Neural progenitor cell (in vitro differentiated cells): ENCODE measurements around the gene CFAP52. TPM values are rescaled to one million over a fixed set of nuclear protein-coding genes. Genes with fewer than 3 reads are reported as not detected.
A peak's percentile ranks its signal among the peaks of the same experiment; 100 is the strongest.

ENCODE experiments used
- DNase-seq: peaks from one replicate; pipeline ENCODE4 v3.0.0-alpha.2; 2016; ENCODE audit warnings: low spot score
- H2AFZ ChIP-seq: fragments of 200-600 bp; sonication (generic); replicated peaks from 2 replicates; pipeline ENCODE4 v1.6.1; 2016; ENCODE audit warnings: antibody characterized with exemption
- H3F3A ChIP-seq: fragments of 200-600 bp; sonication (generic); 2 replicates; pipeline ENCODE4 v1.6.1; 2016; ENCODE audit warnings: antibody characterized with exemption, low read depth
- H3K27ac ChIP-seq: fragments of 200-600 bp; sonication (generic); 2 replicates; pipeline ENCODE4 v1.5.1; 2016; ENCODE audit warnings: mild to moderate bottlenecking
- H3K27me3 ChIP-seq: fragments of 200-600 bp; sonication (generic); 2 replicates; pipeline ENCODE4 v1.6.1; 2016; ENCODE audit warnings: mild to moderate bottlenecking, moderate library complexity
- H3K36me3 ChIP-seq: fragments of 200-600 bp; sonication (generic); 2 replicates; pipeline ENCODE4 v1.5.1; 2016
- H3K4me1 ChIP-seq: fragments of 200-600 bp; sonication (generic); 2 replicates; pipeline ENCODE4 v1.6.1; 2016; ENCODE audit warnings: mixed run types
- H3K4me2 ChIP-seq: fragments of 200-600 bp; sonication (generic); 2 replicates; pipeline ENCODE4 v1.6.1; 2016
- H3K4me3 ChIP-seq: fragments of 200-600 bp; sonication (generic); 2 replicates; pipeline ENCODE4 v1.5.1; 2016
- H3K79me2 ChIP-seq: fragments of 200-600 bp; sonication (generic); 2 replicates; pipeline ENCODE4 v1.6.1; 2016; ENCODE audit warnings: low read depth
- H3K9ac ChIP-seq: fragments of 200-600 bp; sonication (generic); 2 replicates; pipeline ENCODE4 v1.6.1; 2016
- H3K9me3 ChIP-seq: fragments of 200-600 bp; sonication (generic); 2 replicates; pipeline ENCODE4 v1.5.1; 2016; ENCODE audit warnings: low read depth
- H4K20me1 ChIP-seq: fragments of 200-600 bp; sonication (generic); 2 replicates; pipeline ENCODE4 v1.6.1; 2016; ENCODE audit warnings: low read depth
- H3K27ac Mint-ChIP-seq: 3 replicates; pipeline ENCODE4 v1.8.0; 2021; ENCODE audit warnings: mixed read lengths
- H3K27me3 Mint-ChIP-seq: 2 replicates; pipeline ENCODE4 v1.8.0; 2022; ENCODE audit warnings: low read depth, mild to moderate bottlenecking, inconsistent platforms, moderate library complexity, mixed read lengths; ENCODE audit not compliant: insufficient read depth
- H3K36me3 Mint-ChIP-seq: 3 replicates; pipeline ENCODE4 v1.8.0; 2021; ENCODE audit warnings: mixed read lengths
- H3K4me1 Mint-ChIP-seq: 3 replicates; pipeline ENCODE4 v1.8.0; 2021; ENCODE audit warnings: mixed read lengths
- H3K4me3 Mint-ChIP-seq: 3 replicates; pipeline ENCODE4 v1.8.0; 2021; ENCODE audit warnings: mild to moderate bottlenecking, moderate library complexity, mixed read lengths
- H3K9me3 Mint-ChIP-seq: 3 replicates; pipeline ENCODE4 v1.8.0; 2020; ENCODE audit warnings: mixed read lengths
- EZH2 ChIP-seq: fragments of 200-600 bp; sonication (generic); IDR thresholded peaks from 2 replicates; pipeline ENCODE4 v1.6.1; 2017; ENCODE audit warnings: antibody characterized with exemption, mild to moderate bottlenecking, moderate library complexity
- EZH2phosphoT487 ChIP-seq: fragments of 200-600 bp; sonication (generic); IDR thresholded peaks from 2 replicates; pipeline ENCODE4 v1.6.1; 2017; ENCODE audit warnings: antibody characterized with exemption
- total RNA-seq: library from RNA; depleted of rRNA; stranded (reverse); fragments of >200 nt; gene quantifications from 2 replicates; pipeline ENCODE4 v1.2.3, GENCODE V29; 2015; ENCODE audit warnings: low replicate concordance
- TF ChIP-seq, protein P1 (sequence below): fragments of 200-600 bp; sonication (generic); IDR thresholded peaks from 2 replicates; pipeline ENCODE4 v1.5.1; 2017; ENCODE audit warnings: antibody characterized with exemption, mild to moderate bottlenecking

Gene CFAP52, protein sequence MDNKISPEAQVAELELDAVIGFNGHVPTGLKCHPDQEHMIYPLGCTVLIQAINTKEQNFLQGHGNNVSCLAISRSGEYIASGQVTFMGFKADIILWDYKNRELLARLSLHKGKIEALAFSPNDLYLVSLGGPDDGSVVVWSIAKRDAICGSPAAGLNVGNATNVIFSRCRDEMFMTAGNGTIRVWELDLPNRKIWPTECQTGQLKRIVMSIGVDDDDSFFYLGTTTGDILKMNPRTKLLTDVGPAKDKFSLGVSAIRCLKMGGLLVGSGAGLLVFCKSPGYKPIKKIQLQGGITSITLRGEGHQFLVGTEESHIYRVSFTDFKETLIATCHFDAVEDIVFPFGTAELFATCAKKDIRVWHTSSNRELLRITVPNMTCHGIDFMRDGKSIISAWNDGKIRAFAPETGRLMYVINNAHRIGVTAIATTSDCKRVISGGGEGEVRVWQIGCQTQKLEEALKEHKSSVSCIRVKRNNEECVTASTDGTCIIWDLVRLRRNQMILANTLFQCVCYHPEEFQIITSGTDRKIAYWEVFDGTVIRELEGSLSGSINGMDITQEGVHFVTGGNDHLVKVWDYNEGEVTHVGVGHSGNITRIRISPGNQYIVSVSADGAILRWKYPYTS
- total RNA-seq = not detected in 2 replicates

- H3K27ac ChIP-seq = no peak within 1 kb of the TSS
- H3K27me3 ChIP-seq = no peaks in the 10 kb centered on the region
- H2AFZ ChIP-seq = peak within 1 kb of the TSS; percentile 52
- TF ChIP-seq, protein P1, sequence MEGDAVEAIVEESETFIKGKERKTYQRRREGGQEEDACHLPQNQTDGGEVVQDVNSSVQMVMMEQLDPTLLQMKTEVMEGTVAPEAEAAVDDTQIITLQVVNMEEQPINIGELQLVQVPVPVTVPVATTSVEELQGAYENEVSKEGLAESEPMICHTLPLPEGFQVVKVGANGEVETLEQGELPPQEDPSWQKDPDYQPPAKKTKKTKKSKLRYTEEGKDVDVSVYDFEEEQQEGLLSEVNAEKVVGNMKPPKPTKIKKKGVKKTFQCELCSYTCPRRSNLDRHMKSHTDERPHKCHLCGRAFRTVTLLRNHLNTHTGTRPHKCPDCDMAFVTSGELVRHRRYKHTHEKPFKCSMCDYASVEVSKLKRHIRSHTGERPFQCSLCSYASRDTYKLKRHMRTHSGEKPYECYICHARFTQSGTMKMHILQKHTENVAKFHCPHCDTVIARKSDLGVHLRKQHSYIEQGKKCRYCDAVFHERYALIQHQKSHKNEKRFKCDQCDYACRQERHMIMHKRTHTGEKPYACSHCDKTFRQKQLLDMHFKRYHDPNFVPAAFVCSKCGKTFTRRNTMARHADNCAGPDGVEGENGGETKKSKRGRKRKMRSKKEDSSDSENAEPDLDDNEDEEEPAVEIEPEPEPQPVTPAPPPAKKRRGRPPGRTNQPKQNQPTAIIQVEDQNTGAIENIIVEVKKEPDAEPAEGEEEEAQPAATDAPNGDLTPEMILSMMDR = peak; percentile 90
- no peak for TF ChIP-seq EZH2phosphoT487
- no peak for TF ChIP-seq EZH2
- H3K9me3 ChIP-seq = no peaks in the 10 kb centered on the region
- peaks cover 4% of the 10 kb centered on the region for H3K4me1 ChIP-seq
- DNase-seq = peak; percentile 92
- H3K4me2 ChIP-seq = peak within 1 kb of the TSS; percentile 77
- H4K20me1 ChIP-seq = peaks cover 5% of the 10 kb centered on the region
- Mint-ChIP-seq H3K9me3 (no peaks in the 10 kb centered on the region), H3K4me3 (peak within 1 kb of the TSS; percentile 99), H3K27ac (peak within 1 kb of the TSS; percentile 46), H3K27me3 (peaks cover 6% of the 10 kb centered on the region), H3K4me1 (peaks cover 13% of the 10 kb centered on the region), H3K36me3 (no peaks in the 10 kb centered on the region)
- peak within 1 kb of the TSS; percentile 64 for H3K4me3 ChIP-seq
- no peaks in the 10 kb centered on the region for H3K36me3 ChIP-seq
- H3F3A ChIP-seq = peaks cover 18% of the 10 kb centered on the region
- H3K9ac ChIP-seq = no peak within 1 kb of the TSS
- peaks cover 11% of the 10 kb centered on the region for H3K79me2 ChIP-seq
These were observed at the start of gene CFAP52 for GRCh38 chr17:9576521-9577372. TSS of gene CFAP52 (plus strand) at chr17:9576642. CDS start at chr17:9576696, 54 bp downstream.

DNA sequence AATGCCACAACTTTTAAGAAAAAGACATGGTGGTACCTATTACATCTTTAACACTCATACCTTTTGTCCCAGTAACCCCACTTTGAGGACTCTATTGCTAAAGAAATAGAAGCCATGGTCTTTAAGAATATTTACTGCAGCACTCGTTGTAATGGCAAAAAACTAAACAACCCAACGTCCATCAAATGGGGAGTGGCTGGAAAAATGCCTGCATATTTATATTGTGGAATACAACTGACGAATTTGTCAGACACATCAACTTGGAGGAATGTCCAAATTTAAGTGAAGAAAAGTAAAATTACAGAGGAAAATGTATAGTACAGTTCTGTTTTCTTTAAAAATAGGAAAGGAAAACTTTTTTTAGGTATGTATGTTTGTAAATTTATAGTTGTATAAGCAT, 48.7 kb upstream of the CFAP52 start:
- Mint-ChIP-seq H3K27me3 (peaks cover 7% of the 10 kb centered on the region), H3K4me3 (no peak overlapping the region), H3K9me3 (peaks cover 2% of the 10 kb centered on the region), H3K4me1 (no peaks in the 10 kb centered on the region), H3K36me3 (peaks cover 2% of the 10 kb centered on the region), H3K27ac (no peak overlapping the region)
- H3K79me2 ChIP-seq = no peaks in the 10 kb centered on the region
- TF ChIP-seq, protein P1 = no peak
- TF ChIP-seq EZH2phosphoT487 (no peak), EZH2 (no peak)
- H3K4me3 ChIP-seq = no peak overlapping the region
- no peaks in the 10 kb centered on the region for H3F3A ChIP-seq
- H4K20me1 ChIP-seq = no peaks in the 10 kb centered on the region
- no peak overlapping the region for H3K9ac ChIP-seq
- H2AFZ ChIP-seq = no peak overlapping the region
- no peak overlapping the region for H3K4me2 ChIP-seq
- H3K9me3 ChIP-seq = no peaks in the 10 kb centered on the region
- H3K4me1 ChIP-seq = no peaks in the 10 kb centered on the region
- no peak for DNase-seq
- H3K36me3 ChIP-seq = no peaks in the 10 kb centered on the region
- no peak overlapping the region for H3K27ac ChIP-seq
- H3K27me3 ChIP-seq = no peaks in the 10 kb centered on the region

- no peak overlapping the region for H3K4me2 ChIP-seq
- no peak overlapping the region for H3K9ac ChIP-seq
- no peak overlapping the region for H3K27ac Mint-ChIP-seq
- peaks cover 2% of the 10 kb centered on the region for H3K36me3 Mint-ChIP-seq
- no peak overlapping the region for H2AFZ ChIP-seq
- DNase-seq = peak; percentile 33
- H3F3A ChIP-seq = peaks cover 5% of the 10 kb centered on the region
- peaks cover 2% of the 10 kb centered on the region for H3K9me3 Mint-ChIP-seq
- no peak overlapping the region for H3K4me3 Mint-ChIP-seq
- no peaks in the 10 kb centered on the region for H3K4me1 Mint-ChIP-seq
- H4K20me1 ChIP-seq = no peaks in the 10 kb centered on the region
- H3K4me3 ChIP-seq = no peak overlapping the region
- H3K36me3 ChIP-seq = no peaks in the 10 kb centered on the region
- no peaks in the 10 kb centered on the region for H3K79me2 ChIP-seq
- TF ChIP-seq, protein P1 = peak; percentile 71
- no peak for TF ChIP-seq EZH2phosphoT487
- no peak for TF ChIP-seq EZH2
- H3K9me3 ChIP-seq = no peaks in the 10 kb centered on the region
- no peak overlapping the region for H3K27ac ChIP-seq
- no peaks in the 10 kb centered on the region for H3K27me3 ChIP-seq
- no peaks in the 10 kb centered on the region for H3K4me1 ChIP-seq
- H3K27me3 Mint-ChIP-seq = peaks cover 7% of the 10 kb centered on the region
These were observed 47.3 kb upstream of the CFAP52 start for GRCh38 chr17:9529033-9529700.
